Neuronal stem cell (in vitro differentiated cells): ENCODE results near the gene PSORS1C1.

Experiments used
- DNase-seq: peaks from one replicate; pipeline ENCODE4 v3.0.0-alpha.2; 2013; ENCODE audit warnings: low spot score
- H2AFZ ChIP-seq: one replicate; pipeline ENCODE4 v1.6.1; 2013; ENCODE audit warnings: mild to moderate bottlenecking, low read length, inconsistent platforms
- H2AK5ac ChIP-seq: 2 replicates; pipeline ENCODE4 v1.6.1; 2013; ENCODE audit warnings: low read depth, mild to moderate bottlenecking, inconsistent platforms, low read length, moderate library complexity, mixed read lengths
- H2BK120ac ChIP-seq: 2 replicates; pipeline ENCODE4 v1.6.1; 2013; ENCODE audit warnings: low read depth, mild to moderate bottlenecking, inconsistent platforms, low read length, moderate library complexity, mixed read lengths
- H2BK12ac ChIP-seq: one replicate; pipeline ENCODE4 v1.6.1; 2013; ENCODE audit warnings: low read length, inconsistent platforms
- H2BK15ac ChIP-seq: 2 replicates; pipeline ENCODE4 v1.6.1; 2013; ENCODE audit warnings: mild to moderate bottlenecking, low read length, inconsistent platforms, mixed read lengths
- H2BK5ac ChIP-seq: one replicate; pipeline ENCODE4 v1.6.1; 2013; ENCODE audit warnings: inconsistent platforms, mild to moderate bottlenecking, low read length, moderate library complexity
- H3K14ac ChIP-seq: one replicate; pipeline ENCODE4 v1.6.1; 2013; ENCODE audit warnings: low read length, inconsistent platforms
- H3K18ac ChIP-seq: 2 replicates; pipeline ENCODE4 v1.6.1; 2013; ENCODE audit warnings: low read length, inconsistent platforms
- H3K23ac ChIP-seq: 2 replicates; pipeline ENCODE4 v1.6.1; 2013; ENCODE audit warnings: low read depth, mild to moderate bottlenecking, mixed read lengths, low read length, inconsistent platforms; ENCODE audit not compliant: poor library complexity
- H3K27ac ChIP-seq: replicated peaks from 3 replicates; pipeline ENCODE4 v1.5.1; 2013; ENCODE audit warnings: low read length, inconsistent platforms
- H3K27me3 ChIP-seq, 3 experiments: 2 replicates each; pipeline ENCODE4 v1.6.1; 2013; ENCODE audit warnings: low read length in 3 of 3, mild to moderate bottlenecking in 2 of 3, inconsistent platforms in 1 of 3, low read depth in 1 of 3, mixed read lengths in 1 of 3, moderate library complexity in 1 of 3; ENCODE audit not compliant: control insufficient read depth in 3 of 3, insufficient read depth in 3 of 3
- H3K36me3 ChIP-seq, 2 donors: replicated peaks in 1 of 2; 2 replicates each; pipeline ENCODE4 v1.6.1; 2013; ENCODE audit warnings: low read length in 2 of 2; ENCODE audit not compliant: control insufficient read depth in 2 of 2, insufficient read depth in 2 of 2
- H3K4ac ChIP-seq: 2 replicates; pipeline ENCODE4 v1.6.1; 2013; ENCODE audit warnings: inconsistent platforms, mild to moderate bottlenecking, low read length, moderate library complexity
- H3K4me1 ChIP-seq, 2 donors: 1 replicate in 1 of 2; 2 replicates in 1 of 2; pipeline ENCODE4 v1.6.1; 2013; ENCODE audit warnings: low read length in 2 of 2, low read depth in 1 of 2; ENCODE audit not compliant: control insufficient read depth in 2 of 2, insufficient read depth in 1 of 2
- H3K4me2 ChIP-seq: one replicate; pipeline ENCODE4 v1.6.1; 2013; ENCODE audit warnings: mild to moderate bottlenecking, low read length, inconsistent platforms; ENCODE audit not compliant: insufficient read depth, poor library complexity, severe bottlenecking
- H3K4me3 ChIP-seq, 2 donors: 2 replicates each; pipeline ENCODE4 v1.5.1; 2013; ENCODE audit warnings: low read length in 2 of 2, mild to moderate bottlenecking in 2 of 2, inconsistent platforms in 1 of 2, moderate library complexity in 1 of 2
- H3K79me1 ChIP-seq: one replicate; pipeline ENCODE4 v1.6.1; 2013; ENCODE audit warnings: low read depth, mild to moderate bottlenecking, inconsistent platforms, low read length, moderate library complexity
- H3K9ac ChIP-seq: one replicate; pipeline ENCODE4 v1.6.1; 2013; ENCODE audit warnings: mild to moderate bottlenecking, low read depth, low read length, inconsistent platforms; ENCODE audit not compliant: poor library complexity
- H3K9me3 ChIP-seq, 2 donors: replicated peaks in 1 of 2; 2 replicates each; pipeline versions ENCODE3 to v1.6.1; 2013; ENCODE audit warnings: low read length in 2 of 2, mild to moderate bottlenecking in 2 of 2, inconsistent platforms in 1 of 2, low read depth in 1 of 2, mixed read lengths in 1 of 2, moderate library complexity in 1 of 2; ENCODE audit not compliant: control insufficient read depth in 2 of 2, insufficient read depth in 1 of 2
- H4K8ac ChIP-seq: one replicate; pipeline ENCODE4 v1.6.1; 2013; ENCODE audit warnings: low read depth, mild to moderate bottlenecking, inconsistent platforms, low read length, moderate library complexity
- H4K91ac ChIP-seq: one replicate; pipeline ENCODE4 v1.6.1; 2013; ENCODE audit warnings: low read length, low read depth, mild to moderate bottlenecking, inconsistent platforms; ENCODE audit not compliant: poor library complexity
- WGBS, 2 donors: extraction: QIAGEN DNeasy Blood & Tissue Kit; methylation state at CpG; one replicate each; pipeline ENCODE4 v1.1.7; 2013; ENCODE audit warnings: missing lambda C conversion rate in 2 of 2, mixed read lengths in 1 of 2; ENCODE audit not compliant: insufficient read length in 2 of 2, insufficient replicate concordance in 1 of 2; ENCODE audit errors: extremely low coverage in 2 of 2; 5-methylcytosine and 5-hydroxymethylcytosine counted together

PSORS1C1 gene

GRCh38 chr6:31171931-31172905, 57.6 kb downstream of the PSORS1C1 start:
- H2BK12ac ChIP-seq = no peak overlapping the region
- H2AK5ac ChIP-seq = peak overlapping the region; percentile 73
- H3K14ac ChIP-seq = no peak overlapping the region
- H3K36me3 ChIP-seq = no peaks in the 10 kb centered on the region
- no peak overlapping the region for H2BK120ac ChIP-seq
- H4K8ac ChIP-seq = no peak overlapping the region
- H3K27ac ChIP-seq = peak overlapping the region; percentile 10
- no peak overlapping the region for H4K91ac ChIP-seq
- peak overlapping the region; percentile 90 for H3K18ac ChIP-seq
- no peaks in the 10 kb centered on the region for H3K9me3 ChIP-seq
- WGBS, 2 donors = no CpG with 5 or more reads among the region's 16 CpGs
- peak overlapping the region; percentile 59 for H2BK15ac ChIP-seq
- H3K27me3 ChIP-seq = peaks cover 0 to 5% (median 2%) of the 10 kb centered on the region in 3 experiments
- no peak for DNase-seq
- H3K4me3 ChIP-seq = no peak overlapping the region
- H2AFZ ChIP-seq = peak overlapping the region; percentile 89
- H3K79me1 ChIP-seq = no peaks in the 10 kb centered on the region
- H3K9ac ChIP-seq = no peak overlapping the region
- H3K23ac ChIP-seq = no peak overlapping the region
- H3K4ac ChIP-seq = no peak overlapping the region
- no peak overlapping the region for H3K4me2 ChIP-seq
- H3K4me1 ChIP-seq = peaks cover 10 to 12% of the 10 kb centered on the region in 2 donors
- peak overlapping the region; percentile 30 for H2BK5ac ChIP-seq

GRCh38 chr6:31172973-31173384, 58.4 kb downstream of the PSORS1C1 start:
- H2BK120ac ChIP-seq = no peak overlapping the region
- H2BK12ac ChIP-seq = no peak overlapping the region
- H3K79me1 ChIP-seq = no peaks in the 10 kb centered on the region
- H3K23ac ChIP-seq = no peak overlapping the region
- peaks cover 10 to 12% of the 10 kb centered on the region in 2 donors for H3K4me1 ChIP-seq
- H3K27ac ChIP-seq = no peak overlapping the region
- no peak for DNase-seq
- no peak overlapping the region for H2BK15ac ChIP-seq
- no peak overlapping the region for H3K9ac ChIP-seq
- H3K9me3 ChIP-seq = no peaks in the 10 kb centered on the region
- H3K4ac ChIP-seq = no peak overlapping the region
- H3K4me3 ChIP-seq = no peak overlapping the region
- peaks cover 0 to 5% (median 2%) of the 10 kb centered on the region in 3 experiments for H3K27me3 ChIP-seq
- H3K36me3 ChIP-seq = no peaks in the 10 kb centered on the region
- no peak overlapping the region for H3K4me2 ChIP-seq
- H3K14ac ChIP-seq = no peak overlapping the region
- no peak overlapping the region for H2BK5ac ChIP-seq
- WGBS, 2 donors = no CpG with 5 or more reads among the region's 5 CpGs
- peak overlapping the region; percentile 84 for H3K18ac ChIP-seq
- peak overlapping the region; percentile 89 for H2AFZ ChIP-seq
- no peak overlapping the region for H4K91ac ChIP-seq
- H2AK5ac ChIP-seq = no peak overlapping the region
- no peak overlapping the region for H4K8ac ChIP-seq

- Histone ChIP-seq H3K4ac (no peak overlapping the region), H3K27ac (no peak overlapping the region), H2BK5ac (no peak overlapping the region), H3K18ac (peak overlapping the region; percentile 84), H3K79me1 (no peaks in the 10 kb centered on the region), H3K4me1 (peaks cover 10 to 12% of the 10 kb centered on the region in 2 donors), H2BK15ac (no peak overlapping the region), H4K8ac (no peak overlapping the region), H2BK120ac (no peak overlapping the region), H3K9me3 (no peaks in the 10 kb centered on the region), H3K9ac (no peak overlapping the region), H2BK12ac (no peak overlapping the region), H2AFZ (no peak overlapping the region), H2AK5ac (no peak overlapping the region), H4K91ac (no peak overlapping the region), H3K23ac (peak overlapping the region; percentile 9), H3K27me3 (peaks cover 0 to 5% (median 2%) of the 10 kb centered on the region in 3 experiments), H3K14ac (no peak overlapping the region), H3K4me3 (no peak overlapping the region), H3K4me2 (no peak overlapping the region), H3K36me3 (no peaks in the 10 kb centered on the region)
- WGBS, 2 donors = no CpG with 5 or more reads among the region's 3 CpGs
- no peak for DNase-seq
These were observed 58.8 kb downstream of the PSORS1C1 start for GRCh38 chr6:31173406-31173805.

- Histone ChIP-seq H3K27ac (no peak overlapping the region), H3K18ac (no peak overlapping the region), H3K79me1 (no peaks in the 10 kb centered on the region), H3K9ac (no peak overlapping the region), H3K23ac (no peak overlapping the region), H2BK5ac (no peak overlapping the region), H2BK12ac (no peak overlapping the region), H2BK15ac (no peak overlapping the region), H4K91ac (no peak overlapping the region), H3K4me3 (no peak overlapping the region), H3K14ac (no peak overlapping the region), H3K36me3 (no peaks in the 10 kb centered on the region), H2BK120ac (no peak overlapping the region), H3K27me3 (peaks cover 0 to 5% (median 2%) of the 10 kb centered on the region in 3 experiments), H2AFZ (no peak overlapping the region), H3K4me2 (no peak overlapping the region), H2AK5ac (no peak overlapping the region), H3K9me3 (no peaks in the 10 kb centered on the region), H4K8ac (no peak overlapping the region), H3K4ac (no peak overlapping the region), H3K4me1 (peaks cover 10 to 12% of the 10 kb centered on the region in 2 donors)
- DNase-seq = no peak
- no CpG with 5 or more reads among the region's 5 CpGs for WGBS, 2 donors
These were observed 59.8 kb downstream of the PSORS1C1 start for GRCh38 chr6:31174378-31174777.
